HG03558 (cell line): Measurements from ENCODE around the gene ERP44.
"Not testable (repeated sequence)": the region's sequence is repeated elsewhere in the genome, so short reads cannot be mapped to it uniquely, and the experiment has no call there.

ENCODE experiments used
- ATAC-seq: cut with Tn5 transposase; IDR thresholded peaks from one replicate; pipeline ENCODE4 v1.9.1; 2021; ENCODE audit warnings: moderate number of reproducible peaks; ENCODE audit not compliant: unreplicated experiment; ENCODE audit errors: extremely low read depth

ERP44 gene

GRCh38 chr9:100020121-100020795, 78.5 kb downstream of the ERP44 start:
- no peak for ATAC-seq

DNA sequence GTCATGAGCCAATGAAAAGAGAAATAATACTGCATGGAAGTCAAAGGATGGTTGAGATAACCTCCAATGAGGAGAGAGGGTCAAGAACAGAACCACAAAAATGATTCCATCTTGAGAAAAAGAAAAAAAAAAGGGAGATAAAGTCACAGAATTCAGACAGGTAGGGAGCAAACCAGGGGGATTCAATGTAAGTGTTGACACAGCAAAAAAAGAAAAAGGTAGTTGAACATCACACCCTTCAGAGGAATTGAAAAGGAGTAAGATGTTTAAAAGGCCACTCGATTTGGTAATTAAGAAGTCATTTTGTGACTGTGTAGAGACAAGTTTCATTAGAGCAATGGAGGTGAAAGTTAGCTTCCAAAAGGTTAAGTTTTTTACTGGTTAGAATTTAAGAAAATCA, 79.3 kb downstream of the ERP44 start:
- ATAC-seq: no peak

GRCh38 chr9:100014846-100015245, 84.0 kb downstream of the ERP44 start:
- no peak for ATAC-seq

GRCh38 chr9:100013573-100013972, 85.2 kb downstream of the ERP44 start:
- ATAC-seq: no peak

GRCh38 chr9:100012279-100012678, 86.5 kb downstream of the ERP44 start:
- ATAC-seq: no peak

GRCh38 chr9:100011062-100011681, 87.6 kb downstream of the ERP44 start:
- no peak for ATAC-seq

DNA sequence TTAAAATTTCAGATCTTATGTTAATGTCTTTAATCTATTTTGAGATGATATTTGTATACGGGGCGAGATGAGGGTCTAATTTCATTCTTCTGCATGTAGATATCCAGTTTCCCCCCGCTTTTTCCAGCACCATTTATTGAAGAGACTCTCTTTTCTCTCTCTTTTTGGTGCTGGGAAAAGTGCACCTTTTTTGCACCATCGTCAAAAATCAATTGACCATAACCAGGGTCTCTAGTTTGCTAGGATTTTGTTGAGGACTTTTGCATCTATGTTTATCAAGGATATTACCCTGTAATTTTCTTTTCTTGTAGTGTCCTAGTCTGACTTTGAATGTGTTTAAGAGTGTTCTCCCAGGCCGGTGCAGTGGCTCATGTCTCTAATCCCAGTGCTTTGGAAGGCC, 99.0 kb downstream of the ERP44 start:
- ATAC-seq: no peak

DNA sequence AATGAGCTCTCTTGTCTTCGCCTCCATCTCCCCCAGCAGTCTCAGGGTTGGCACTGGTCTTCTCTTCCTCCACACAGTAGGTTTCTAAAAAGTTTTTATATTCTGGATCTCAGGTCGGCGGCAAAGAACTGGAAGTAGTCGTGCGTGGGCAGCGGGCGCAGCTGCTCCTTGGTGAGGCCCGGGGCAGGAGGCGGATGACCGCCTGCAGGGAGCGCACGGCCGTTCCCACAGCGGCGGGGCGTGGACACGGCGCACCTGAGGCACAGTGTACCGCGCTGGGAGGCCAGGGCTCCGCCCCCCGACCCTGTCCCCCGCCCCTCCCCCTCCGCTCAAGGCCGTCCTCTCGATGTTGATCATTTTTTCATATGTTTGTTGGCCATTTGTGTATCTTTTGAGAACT, 99.9 kb downstream of the ERP44 start:
- no peak for ATAC-seq

- ATAC-seq: no peak
Measured at GRCh38 chr9:99998266-99998665, 100.5 kb downstream of the ERP44 start.

- ATAC-seq: not testable (repeated sequence)
Measured at GRCh38 chr9:99990508-99990907, 108.3 kb downstream of the ERP44 start.

GRCh38 chr9:99986642-99987041, 112.2 kb downstream of the ERP44 start:
- ATAC-seq: no peak

DNA sequence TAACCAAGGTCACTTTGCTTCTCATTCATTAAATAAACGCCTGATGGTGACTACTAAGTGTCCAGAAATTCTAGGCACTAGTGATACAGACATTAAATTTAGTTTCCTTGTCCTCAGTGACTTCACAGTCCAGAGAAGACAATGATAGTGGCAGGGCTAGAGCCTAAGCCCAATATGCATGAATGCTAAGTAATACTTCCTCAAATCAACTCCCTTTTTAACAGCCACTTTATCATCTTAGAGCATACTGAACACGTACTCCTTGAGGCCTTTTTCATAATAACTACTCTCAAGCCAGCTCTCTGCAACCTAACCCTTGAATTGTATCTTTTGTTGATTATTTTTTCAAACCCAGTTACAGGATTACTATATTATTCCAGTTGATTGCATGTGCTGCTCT, 118.2 kb downstream of the ERP44 start:
- ATAC-seq: no peak

DNA sequence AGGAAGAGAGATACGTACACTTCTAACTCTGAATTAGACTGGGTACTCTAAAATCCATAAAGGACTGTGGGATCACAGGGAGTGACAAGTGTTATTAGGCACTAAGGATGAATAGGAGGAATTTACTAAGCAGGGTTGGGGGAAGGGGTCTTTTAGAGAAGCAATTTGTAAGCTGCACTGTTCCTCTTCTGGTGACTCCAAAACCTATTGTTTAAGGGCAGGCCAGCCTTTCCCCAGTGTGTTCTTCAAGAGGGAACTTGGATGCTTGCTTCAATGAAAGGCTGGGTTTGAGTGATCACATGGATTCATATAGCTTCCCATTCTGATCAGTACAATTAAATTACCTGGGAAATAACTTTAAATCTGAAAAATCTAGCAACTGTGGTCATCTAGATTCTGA, 120.6 kb downstream of the ERP44 start:
- ATAC-seq: no peak

DNA sequence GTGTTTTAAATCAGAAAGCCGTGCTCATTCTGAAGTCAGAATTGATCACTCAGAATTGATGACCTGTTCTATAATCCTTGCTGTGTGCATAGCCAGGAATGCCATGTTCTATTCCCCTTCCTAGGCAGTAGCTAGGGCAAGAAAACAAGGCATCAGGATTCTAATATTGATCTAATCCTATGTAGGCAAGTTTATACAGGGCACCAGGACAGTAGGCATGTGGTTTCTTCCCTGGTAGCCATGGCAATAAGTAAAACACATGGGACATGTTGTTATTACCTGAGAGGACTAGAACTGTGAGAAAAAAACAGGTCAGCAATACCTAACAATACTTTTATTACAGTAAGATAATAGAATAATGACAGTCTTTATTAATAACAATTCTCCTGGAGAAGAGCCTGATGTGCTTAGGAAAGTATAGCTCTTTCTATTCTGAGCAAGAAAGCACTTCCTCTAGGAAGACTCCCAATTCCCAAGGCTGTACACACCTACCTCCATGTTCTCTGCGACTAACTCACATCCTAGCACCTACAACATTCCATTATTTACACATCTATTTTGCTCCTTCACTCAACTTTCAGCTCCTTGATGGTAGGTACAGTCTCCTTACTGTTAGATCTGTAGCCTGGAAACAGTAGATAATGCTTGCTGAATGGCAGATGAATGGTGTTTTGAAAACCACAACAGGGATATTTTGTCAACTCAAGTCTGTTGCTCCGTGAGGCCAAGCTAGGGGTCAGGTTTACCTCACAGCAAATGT, 121.6 kb downstream of the ERP44 start:
- no peak for ATAC-seq

- no peak for ATAC-seq
Measured at GRCh38 chr9:99973455-99973854, 125.3 kb downstream of the ERP44 start.

DNA sequence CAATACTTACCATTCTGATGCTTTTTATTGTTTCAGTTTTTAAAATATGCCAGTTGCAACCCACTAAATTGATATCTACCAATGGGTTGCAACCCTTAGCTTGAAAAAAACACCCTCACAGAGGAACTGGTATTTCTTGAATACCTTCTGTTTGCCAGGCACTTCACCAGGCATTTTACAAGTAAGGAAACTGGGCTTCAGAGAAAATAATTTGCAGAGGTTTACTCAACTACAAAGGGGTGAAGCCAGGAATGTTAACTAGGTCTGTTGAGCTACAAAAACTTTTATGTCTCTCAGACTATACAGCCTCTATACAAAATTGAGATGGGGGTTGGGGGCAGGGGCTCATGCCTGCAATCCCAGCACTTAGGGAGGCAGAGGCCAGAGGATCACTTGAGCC, 127.4 kb downstream of the ERP44 start:
- no peak for ATAC-seq

GRCh38 chr9:99970481-99970880, 128.3 kb downstream of the ERP44 start:
- ATAC-seq: no peak

DNA sequence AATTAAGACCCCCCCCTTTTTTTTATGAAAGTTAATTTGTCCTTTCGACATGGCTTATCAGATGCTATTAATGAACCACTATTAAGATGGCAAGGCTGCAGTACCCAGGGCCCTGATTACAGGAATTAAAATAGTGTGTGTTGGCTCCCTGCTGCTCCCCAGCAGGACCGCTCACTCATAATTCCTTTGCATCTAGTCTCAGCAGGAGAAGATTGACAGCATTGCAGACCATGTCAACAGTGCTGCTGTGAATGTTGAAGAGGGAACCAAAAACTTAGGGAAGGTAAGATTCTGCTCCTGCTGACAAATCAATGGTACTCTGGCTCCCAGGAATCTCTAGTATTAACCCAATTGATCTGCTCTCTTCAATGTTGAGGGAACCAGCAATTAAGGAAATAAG, 131.3 kb downstream of the ERP44 start:
- ATAC-seq: no peak

DNA sequence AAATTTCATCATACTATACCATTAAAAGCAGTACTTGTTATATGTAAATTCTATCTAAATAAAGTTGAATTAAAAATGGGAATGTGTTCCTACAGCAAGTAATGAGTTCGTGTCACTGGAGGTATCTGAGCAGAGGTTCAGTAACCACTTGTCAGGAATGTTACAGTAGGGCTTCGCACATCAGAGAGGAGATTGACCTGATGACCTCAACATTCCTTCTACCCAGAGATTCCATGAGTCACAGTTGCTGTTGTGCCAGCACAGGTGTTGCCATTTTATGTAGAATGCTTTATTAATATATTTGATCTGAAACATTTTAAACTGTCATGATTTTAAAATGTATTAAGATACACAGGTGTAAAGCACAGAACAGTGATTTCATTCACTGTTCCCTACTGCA, 132.1 kb downstream of the ERP44 start:
- ATAC-seq: no peak

DNA sequence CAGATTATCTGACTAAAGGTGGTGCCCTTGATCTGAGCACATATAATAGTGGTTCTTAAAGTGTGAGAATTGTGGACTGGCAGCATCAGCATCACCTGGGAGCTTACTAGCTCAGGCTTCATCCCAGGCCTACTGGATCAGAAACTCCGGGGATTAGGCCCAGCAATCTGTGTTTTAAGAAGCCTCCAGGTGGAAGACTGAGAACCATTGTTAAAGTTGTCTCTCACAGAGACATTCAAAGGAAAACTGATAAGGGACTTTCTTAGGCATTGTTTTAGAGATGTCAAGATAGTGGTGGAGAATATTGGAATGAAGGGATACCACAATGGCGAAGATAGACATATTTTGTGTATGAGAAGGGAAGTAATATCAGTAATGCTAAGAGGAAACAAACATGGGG, 132.8 kb downstream of the ERP44 start:
- ATAC-seq: no peak

DNA sequence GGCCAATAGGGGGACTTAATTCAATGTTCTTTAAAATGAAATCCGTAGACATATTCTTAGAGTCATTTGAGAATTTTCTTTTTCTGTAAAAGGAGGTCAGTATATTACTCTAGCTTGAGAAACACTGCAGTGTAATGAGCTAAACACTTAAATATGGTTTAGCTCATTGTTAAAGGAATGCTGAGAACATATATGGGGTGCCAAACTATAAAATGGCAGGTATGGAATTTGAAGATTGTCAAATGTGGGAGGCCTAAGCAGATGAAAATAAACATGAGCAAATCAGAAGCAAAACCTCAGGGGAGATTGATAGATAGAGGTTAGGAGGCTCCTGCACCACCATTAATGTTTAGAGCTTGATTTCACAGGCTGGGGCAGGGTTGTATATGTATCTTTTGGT, 134.5 kb downstream of the ERP44 start:
- no peak for ATAC-seq
